K562 (cell line): ENCODE data around the gene CNTN4. TPM values are rescaled to one million over a fixed set of nuclear protein-coding genes. Genes with fewer than 3 reads are reported as not detected.

Experiments used
- ATAC-seq: fragments of 200-7000 bp; cut with Tn5 transposase; 3 replicates; pipeline ENCODE4 v1.9.1; 2020; ENCODE audit warnings: moderate library complexity
- BruUV-seq: library from RNA; stranded (reverse); fragments of 400-500 nt; replicated peaks from 2 replicates; lab custom pipeline; 2021; lab: Mats Ljungman, UMichigan
- CTCF ChIA-PET: fragments of 300-600 bp; formaldehyde crosslinking; extraction: SDS; loops from one replicate; lab custom pipeline; 2021; ENCODE audit warnings: low intra/inter-chr PET ratio; lab: Yijun Ruan, JAX
- POLR2A ChIA-PET: fragments of 300-600, 350-650 bp; sonication (Branson Sonifier 250); formaldehyde crosslinking; extraction: SDS; loops from one replicate; lab custom pipeline; 2021; ENCODE audit warnings: antibody characterized with exemption, inconsistent platforms; lab: Yijun Ruan, JAX
- DNase-seq, 4 experiments: peaks; one replicate each; pipeline versions ENCODE4 v3.0.0 to v3.0.0-alpha.2; 2011 to 2018; ENCODE audit warnings: low spot score in 3 of 4, mixed read lengths in 3 of 4; ENCODE audit errors: extremely low read depth in 1 of 4
- FAIRE-seq: peaks from 2 replicates; lab custom pipeline; 2011; peaks lifted over from hg19 to GRCh38; lab: Jason Lieb, UNC
- H2AFZ ChIP-seq: 2 replicates; pipeline ENCODE4 v1.6.0; 2011; ENCODE audit warnings: low read depth, low read length, control low read depth, inconsistent platforms
- H3K27ac ChIP-seq: fragments of 200-600 bp; 3 replicates; pipeline ENCODE4 v1.8.0; 2011; ENCODE audit warnings: low read depth, mild to moderate bottlenecking, control low read depth, inconsistent platforms, low read length, moderate library complexity, mixed read lengths; ENCODE audit errors: extremely low read depth
- H3K27me3 ChIP-seq, 2 experiments: fragments of 300-600 bp in 1 of 2; 2 replicates in 1 of 2; 3 replicates in 1 of 2; pipeline versions ENCODE4 v1.6.0 to v1.8.0; 2011; ENCODE audit warnings: inconsistent platforms in 2 of 2, low read length in 2 of 2, mild to moderate bottlenecking in 1 of 2, mixed read lengths in 1 of 2, moderate library complexity in 1 of 2; ENCODE audit not compliant: control insufficient read depth in 2 of 2, insufficient read depth in 2 of 2
- H3K36me3 ChIP-seq: fragments of 300-600 bp; 3 replicates; pipeline ENCODE4 v1.8.0; 2011; ENCODE audit warnings: mild to moderate bottlenecking, low read length, inconsistent platforms; ENCODE audit not compliant: control insufficient read depth, insufficient read depth
- H3K4me1 ChIP-seq, 2 experiments: fragments of 200-600 bp in 1 of 2; replicated peaks in 1 of 2; 2 replicates in 1 of 2; 3 replicates in 1 of 2; pipeline versions ENCODE4 v1.5.1 to v1.8.0; 2011; ENCODE audit warnings: inconsistent platforms in 2 of 2, low read length in 2 of 2, mild to moderate bottlenecking in 1 of 2, mixed read lengths in 1 of 2, moderate library complexity in 1 of 2; ENCODE audit not compliant: control insufficient read depth in 2 of 2, insufficient read depth in 2 of 2
- H3K4me2 ChIP-seq: 2 replicates; pipeline ENCODE4 v1.6.1; 2011; ENCODE audit warnings: low read length, control low read depth, inconsistent platforms, mixed read lengths; ENCODE audit not compliant: insufficient read depth
- H3K4me3 ChIP-seq: fragments of 200-600 bp; sonication (generic), shearing (Covaris generic); 2 replicates; pipeline ENCODE4 v1.5.1; 2016; ENCODE audit warnings: control low read depth, inconsistent platforms
- H3K79me2 ChIP-seq: fragments of 200-600 bp; 3 replicates; pipeline ENCODE4 v1.8.0; 2011; ENCODE audit warnings: low read length, inconsistent platforms; ENCODE audit not compliant: control insufficient read depth, insufficient read depth
- H3K9ac ChIP-seq, 2 experiments: 2 replicates each; pipeline versions ENCODE4 v1.6.0 to v1.6.1; 2011; ENCODE audit warnings: low read depth in 2 of 2, low read length in 2 of 2, control low read depth in 1 of 2, inconsistent platforms in 1 of 2, mild to moderate bottlenecking in 1 of 2, mixed read lengths in 1 of 2; ENCODE audit not compliant: insufficient read depth in 1 of 2
- H3K9me1 ChIP-seq: one replicate; pipeline ENCODE4 v1.6.0; 2011; ENCODE audit warnings: inconsistent platforms, mild to moderate bottlenecking, low read length, moderate library complexity; ENCODE audit not compliant: control insufficient read depth, insufficient read depth
- H3K9me3 ChIP-seq: replicated peaks from 2 replicates; pipeline ENCODE4 v1.5.1; 2011; ENCODE audit warnings: low read depth, low read length, inconsistent platforms; ENCODE audit not compliant: control insufficient read depth, insufficient read depth
- H4K20me1 ChIP-seq: replicated peaks from 2 replicates; pipeline ENCODE4 v1.6.1; 2011; ENCODE audit warnings: low read length, inconsistent platforms, mixed read lengths; ENCODE audit not compliant: control insufficient read depth, insufficient read depth
- ARNT ChIP-seq, 2 experiments: fragments of 450-650 bp; IDR thresholded peaks; 2 replicates each; pipeline ENCODE4 v1.6.1; 2016; ENCODE audit warnings: mild to moderate bottlenecking in 1 of 2
- DPF2 ChIP-seq: fragments of 450-650 bp; IDR thresholded peaks from 2 replicates; pipeline ENCODE4 v1.6.1; 2016
- ELF2 ChIP-seq: fragments of 250-450 bp; sonication (Bioruptor Pico); IDR thresholded peaks from 2 replicates; pipeline ENCODE4 v1.5.0; 2021; ENCODE audit warnings: mild to moderate bottlenecking
- EZH2 ChIP-seq: IDR thresholded peaks from 2 replicates; pipeline ENCODE4 v1.6.1; 2012; ENCODE audit warnings: low read depth, mild to moderate bottlenecking, inconsistent platforms, low read length, borderline replicate concordance
- FOXP1 ChIP-seq: sonication (generic); formaldehyde crosslinking; IDR thresholded peaks from 2 replicates; pipeline ENCODE4 v1.8.0; 2022; ENCODE audit warnings: mild to moderate bottlenecking, missing genetic modification reagents
- GTF2F1 ChIP-seq: IDR thresholded peaks from 2 replicates; pipeline ENCODE4 v1.6.1; 2011; ENCODE audit warnings: low read depth, low read length, improper control_type of control experiment
- HLTF ChIP-seq: fragments of 450-650 bp; IDR thresholded peaks from 2 replicates; pipeline ENCODE4 v1.6.1; 2016
- POLR2AphosphoS2 ChIP-seq: IDR thresholded peaks from 2 replicates; pipeline ENCODE4 v1.6.1; 2012; ENCODE audit warnings: low read length, improper control_type of control experiment
- SRSF7 ChIP-seq: fragments of 200-400 bp; formaldehyde crosslinking; optimal IDR thresholded peaks from 2 replicates; pipeline ENCODE3; 2017; ENCODE audit warnings: mild to moderate bottlenecking, low read depth, low read length
- ZC3H8 ChIP-seq: fragments of 450-650 bp; IDR thresholded peaks from 2 replicates; pipeline ENCODE4 v1.6.1; 2017
- ZNF232 ChIP-seq: sonication (generic); formaldehyde crosslinking; IDR thresholded peaks from 2 replicates; pipeline ENCODE4 v1.8.0; 2022; ENCODE audit warnings: mild to moderate bottlenecking, missing genetic modification reagents
- ZNF408 ChIP-seq: fragments of 250-450 bp; sonication (Bioruptor Pico); IDR thresholded peaks from 2 replicates; pipeline ENCODE4 v1.4.0; 2020; ENCODE audit warnings: low read depth, mild to moderate bottlenecking, moderate library complexity
- ZNF431 ChIP-seq: sonication (generic); formaldehyde crosslinking; IDR thresholded peaks from 2 replicates; pipeline ENCODE4 v1.8.0; 2022; ENCODE audit warnings: mild to moderate bottlenecking, missing genetic modification reagents
- ZNF57 ChIP-seq: fragments of 450-650 bp; formaldehyde crosslinking; IDR thresholded peaks from 2 replicates; pipeline ENCODE4 v1.4.0; 2020; ENCODE audit warnings: mild to moderate bottlenecking, moderate library complexity
- WGBS: fragments of 100-300 bp; shearing (Covaris generic); methylation state at CpG from one replicate; pipeline ENCODE4 v1.1.6; 2016; ENCODE audit warnings: low coverage, mixed read lengths; ENCODE audit not compliant: insufficient coverage; ENCODE audit errors: missing lambda C conversion rate; 5-methylcytosine and 5-hydroxymethylcytosine counted together
- in situ Hi-C: fragments of 300-500 bp; cut with MboI; formaldehyde crosslinking; loops from 4 replicates; pipeline ENCODE4 v1.15.0; 2018; ENCODE audit warnings: inconsistent platforms, mixed read lengths
- intact Hi-C: fragments of 100-400 bp; cut with micrococcal nuclease; formaldehyde crosslinking; loops from 2 replicates; pipeline ENCODE4 v1.14.2; 2022
- polyA plus RNA-seq, 8 experiments: library from polyadenylated mRNA; depleted of rRNA in 4 of 8; stranded (reverse) in 5 of 8; unstranded in 3 of 8; fragments of >200 nt; fragmentation: Nextera tagmentation in 2 of 8; fragmentation: Illumina TruSeq in 1 of 8; extraction: Ambion mirVana in 2 of 8; extraction: Trizol in 1 of 8; gene quantifications; 2 replicates each; pipeline versions ENCODE4 v1.2.1 to v1.2.3, GENCODE V29; 2011 to 2014; ENCODE audit warnings: inconsistent platforms in 1 of 8, missing spikeins in 1 of 8
- total RNA-seq, 7 experiments: library from RNA; depleted of rRNA in 6 of 7; stranded (reverse); fragments of >200 nt in 6 of 7; fragmentation: Illumina TruSeq in 2 of 7; extraction: Trizol in 2 of 7; gene quantifications; 2 replicates each; pipeline versions ENCODE4 v1.2.1 to v1.2.3, GENCODE V29; 2011 to 2021; ENCODE audit warnings: low replicate concordance in 1 of 7
- TF ChIP-seq, protein P1 (sequence below): fragments of 250-450 bp; sonication (Bioruptor Pico); IDR thresholded peaks from 2 replicates; pipeline ENCODE4 v1.5.0; 2020; ENCODE audit warnings: mild to moderate bottlenecking, borderline replicate concordance
- TF ChIP-seq, protein P2 (sequence below): fragments of 450-650 bp; IDR thresholded peaks from 2 replicates; pipeline ENCODE4 v1.6.1; 2018; ENCODE audit warnings: mild to moderate bottlenecking, low read depth; ENCODE audit not compliant: partially characterized antibody

CNTN4 gene
- total and polyA plus RNA-seq, 9 of the 15 experiments (the other 6 are each of a cell fraction or from before 2014, with no cell fraction given) = not detected

DNA sequence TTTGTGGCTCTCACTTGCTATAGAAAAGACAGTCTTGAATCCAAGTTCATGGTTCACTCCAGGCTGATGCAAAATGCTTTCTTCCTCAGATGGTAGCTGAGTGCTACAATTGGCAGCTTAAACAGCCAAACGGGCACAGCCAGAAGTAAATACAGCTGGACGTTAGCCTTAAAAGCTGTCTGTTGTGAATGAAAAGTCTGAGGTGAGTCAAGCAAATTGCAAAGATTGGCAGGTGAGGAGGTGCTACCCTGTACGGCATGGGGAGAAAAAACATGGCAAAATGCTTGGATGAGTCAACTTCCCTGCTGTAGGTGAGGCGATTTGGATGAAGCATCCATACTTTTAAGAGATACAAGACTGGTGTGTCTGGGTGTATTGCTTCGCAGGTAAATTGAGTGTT, 971.1 kb downstream of the CNTN4 start:
- no peak overlapping the region for H2AFZ ChIP-seq
- no peaks in the 10 kb centered on the region for H3K4me1 ChIP-seq
- H3K4me2 ChIP-seq = no peak overlapping the region
- H3K36me3 ChIP-seq = no peaks in the 10 kb centered on the region
- no peak overlapping the region for H3K4me3 ChIP-seq
- H3K9me1 ChIP-seq = no peaks in the 10 kb centered on the region
- WGBS = 1% methylated on average over 5 of the region's 5 CpGs
- ChIA-PET POLR2A (no interaction called here), CTCF (no interaction called here)
- DNase-seq = no peak
- no TSS peak for BruUV-seq
- no peak for FAIRE-seq
- H3K9me3 ChIP-seq = no peaks in the 10 kb centered on the region
- H3K27me3 ChIP-seq = peaks cover 5 to 6% of the 10 kb centered on the region in 2 experiments; a peak in 3 of 5 replicates
- no peak overlapping the region for H3K9ac ChIP-seq
- in situ Hi-C loops (no loop called here), intact Hi-C loops (no loop called here)
- no peaks in the 10 kb centered on the region for H3K79me2 ChIP-seq
- no peak for TF ChIP-seq FOXP1 (CRISPR knock-in tag)
- TF ChIP-seq, protein P1, sequence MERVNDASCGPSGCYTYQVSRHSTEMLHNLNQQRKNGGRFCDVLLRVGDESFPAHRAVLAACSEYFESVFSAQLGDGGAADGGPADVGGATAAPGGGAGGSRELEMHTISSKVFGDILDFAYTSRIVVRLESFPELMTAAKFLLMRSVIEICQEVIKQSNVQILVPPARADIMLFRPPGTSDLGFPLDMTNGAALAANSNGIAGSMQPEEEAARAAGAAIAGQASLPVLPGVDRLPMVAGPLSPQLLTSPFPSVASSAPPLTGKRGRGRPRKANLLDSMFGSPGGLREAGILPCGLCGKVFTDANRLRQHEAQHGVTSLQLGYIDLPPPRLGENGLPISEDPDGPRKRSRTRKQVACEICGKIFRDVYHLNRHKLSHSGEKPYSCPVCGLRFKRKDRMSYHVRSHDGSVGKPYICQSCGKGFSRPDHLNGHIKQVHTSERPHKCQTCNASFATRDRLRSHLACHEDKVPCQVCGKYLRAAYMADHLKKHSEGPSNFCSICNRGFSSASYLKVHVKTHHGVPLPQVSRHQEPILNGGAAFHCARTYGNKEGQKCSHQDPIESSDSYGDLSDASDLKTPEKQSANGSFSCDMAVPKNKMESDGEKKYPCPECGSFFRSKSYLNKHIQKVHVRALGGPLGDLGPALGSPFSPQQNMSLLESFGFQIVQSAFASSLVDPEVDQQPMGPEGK = no peak
- no peaks in the 10 kb centered on the region for H4K20me1 ChIP-seq
- ATAC-seq = no peak
- H3K27ac ChIP-seq = no peak overlapping the region

DNA sequence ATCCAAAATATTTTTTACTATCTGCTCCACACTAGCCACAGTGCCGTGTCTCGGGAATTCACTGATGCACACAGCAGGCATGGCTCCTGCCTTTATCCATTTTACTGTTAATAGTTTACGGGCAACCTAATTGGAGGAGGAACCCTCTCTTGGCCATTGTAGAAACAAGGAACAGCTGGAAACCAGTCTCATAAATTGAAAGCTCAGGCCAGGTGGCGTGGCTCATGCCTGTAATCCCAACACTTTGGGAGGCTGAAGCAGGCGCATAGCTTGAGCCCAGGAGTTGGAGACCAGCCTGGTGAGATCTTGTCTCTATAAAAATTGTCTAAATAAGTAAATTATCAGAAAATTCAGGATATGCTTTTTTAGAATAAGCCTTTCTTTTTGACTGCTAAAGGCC, 972.5 kb downstream of the CNTN4 start:
- 2% methylated on average over 5 of the region's 5 CpGs for WGBS
- H3K4me2 ChIP-seq = no peak overlapping the region
- in situ Hi-C loops = no loop called here
- peaks cover 0 to 6% of the 10 kb centered on the region in 2 experiments; a peak in 2 of 5 replicates for H3K27me3 ChIP-seq
- ATAC-seq (no peak), DNase-seq (no peak), FAIRE-seq (no peak)
- BruUV-seq = no TSS peak
- ChIA-PET CTCF (no interaction called here), POLR2A (interaction anchor here (1.3 kb wide), 1 partner anchor 13 kb away, joined by 3 read pairs; no protein-coding TSS in a partner anchor)
- no peaks in the 10 kb centered on the region for H4K20me1 ChIP-seq
- no peak overlapping the region for H2AFZ ChIP-seq
- H3K9ac ChIP-seq = no peak overlapping the region
- H3K9me1 ChIP-seq = no peaks in the 10 kb centered on the region
- H3K4me3 ChIP-seq = no peak overlapping the region
- no peaks in the 10 kb centered on the region for H3K9me3 ChIP-seq
- H3K4me1 ChIP-seq = no peaks in the 10 kb centered on the region
- intact Hi-C loops = no loop called here
- TF ChIP-seq ZNF431 (CRISPR knock-in tag) = no peak
- no peak for TF ChIP-seq ZNF408 (CRISPR knock-in tag)
- TF ChIP-seq POLR2AphosphoS2 = no peak
- TF ChIP-seq GTF2F1 = no peak
- no peak for TF ChIP-seq ZNF232
- TF ChIP-seq ZC3H8 = no peak
- TF ChIP-seq, protein P2, sequence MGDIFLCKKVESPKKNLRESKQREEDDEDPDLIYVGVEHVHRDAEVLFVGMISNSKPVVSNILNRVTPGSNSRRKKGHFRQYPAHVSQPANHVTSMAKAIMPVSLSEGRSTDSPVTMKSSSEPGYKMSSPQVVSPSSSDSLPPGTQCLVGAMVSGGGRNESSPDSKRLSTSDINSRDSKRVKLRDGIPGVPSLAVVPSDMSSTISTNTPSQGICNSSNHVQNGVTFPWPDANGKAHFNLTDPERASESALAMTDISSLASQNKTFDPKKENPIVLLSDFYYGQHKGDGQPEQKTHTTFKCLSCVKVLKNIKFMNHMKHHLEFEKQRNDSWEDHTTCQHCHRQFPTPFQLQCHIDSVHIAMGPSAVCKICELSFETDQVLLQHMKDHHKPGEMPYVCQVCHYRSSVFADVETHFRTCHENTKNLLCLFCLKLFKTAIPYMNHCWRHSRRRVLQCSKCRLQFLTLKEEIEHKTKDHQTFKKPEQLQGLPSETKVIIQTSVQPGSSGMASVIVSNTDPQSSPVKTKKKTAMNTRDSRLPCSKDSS = no peak
- no peak for TF ChIP-seq ARNT (IDR thresholded peaks at IDR 0.05)
- no peak for TF ChIP-seq ELF2 (CRISPR knock-in tag)
- TF ChIP-seq DPF2 = no peak
- TF ChIP-seq ZNF57 (CRISPR knock-in tag) = no peak
- no peak for TF ChIP-seq SRSF7
- no peak for TF ChIP-seq EZH2
- no peak for TF ChIP-seq HLTF
- no peak overlapping the region for H3K27ac ChIP-seq
- no peaks in the 10 kb centered on the region for H3K36me3 ChIP-seq
- no peaks in the 10 kb centered on the region for H3K79me2 ChIP-seq
